HG03045 (cell line): ENCODE measurements around the gene BARX2.
A peak's percentile ranks its signal among the peaks of the same experiment; 100 is the strongest.
"Not testable (repeated sequence)": the region's sequence is repeated elsewhere in the genome, so short reads cannot be mapped to it uniquely, and the experiment has no call there.

ENCODE experiments used
- ATAC-seq: cut with Tn5 transposase; IDR thresholded peaks from one replicate; pipeline ENCODE4 v1.9.1; 2021; ENCODE audit warnings: mild to moderate bottlenecking, moderate library complexity; ENCODE audit not compliant: unreplicated experiment

Gene BARX2

GRCh38 chr11:129375751-129376657 is at the start of gene BARX2:
TSS of gene BARX2 (plus strand) at chr11:129375848. CDS start at chr11:129376036, 188 bp downstream.
- no peak for ATAC-seq

GRCh38 chr11:129326921-129327320 is 48.7 kb upstream of the BARX2 start:
- ATAC-seq = no peak

- ATAC-seq = not testable (repeated sequence)
These were observed 47.9 kb upstream of the BARX2 start for GRCh38 chr11:129327708-129328107.

- no peak for ATAC-seq
These were observed 46.9 kb upstream of the BARX2 start for GRCh38 chr11:129328756-129329155.

- ATAC-seq = no peak
These were observed 44.4 kb upstream of the BARX2 start for GRCh38 chr11:129331217-129331616.

GRCh38 chr11:129331871-129332274 is 43.8 kb upstream of the BARX2 start:
- ATAC-seq = peak; percentile 74

GRCh38 chr11:129333873-129334272 is 41.8 kb upstream of the BARX2 start:
- ATAC-seq = no peak

GRCh38 chr11:129344301-129344940 is 31.2 kb upstream of the BARX2 start:
- ATAC-seq = not testable (repeated sequence)

GRCh38 chr11:129346916-129347315 is 28.7 kb upstream of the BARX2 start:
- no peak for ATAC-seq

- no peak for ATAC-seq
These were observed 26.8 kb upstream of the BARX2 start for GRCh38 chr11:129348813-129349212.

GRCh38 chr11:129352676-129353075 is 23.0 kb upstream of the BARX2 start:
- no peak for ATAC-seq

- no peak for ATAC-seq
These were observed 21.0 kb upstream of the BARX2 start for GRCh38 chr11:129354691-129355090.

- ATAC-seq = no peak
These were observed 15.9 kb upstream of the BARX2 start for GRCh38 chr11:129359748-129360147.

- ATAC-seq = peak; percentile 100
These were observed 11.4 kb upstream of the BARX2 start for GRCh38 chr11:129364143-129364654.

- no peak for ATAC-seq
These were observed 9.8 kb upstream of the BARX2 start for GRCh38 chr11:129365816-129366215.

- no peak for ATAC-seq
These were observed 8.7 kb upstream of the BARX2 start for GRCh38 chr11:129366737-129367597.

GRCh38 chr11:129368889-129369672 is 6.6 kb upstream of the BARX2 start:
- ATAC-seq = no peak

- ATAC-seq = no peak
These were observed 4.9 kb upstream of the BARX2 start for GRCh38 chr11:129370715-129371114.

- ATAC-seq = no peak
These were observed 2.8 kb upstream of the BARX2 start for GRCh38 chr11:129372609-129373488.
